ENCODE measurements around the gene PKMYT1. TPM values are rescaled to one million over a fixed set of nuclear protein-coding genes. Genes with fewer than 3 reads are reported as not detected.

The PKMYT1 gene
- total and polyA plus RNA-seq, 2 experiments from 2014 or later, result 90.9 to 100 TPM

- peaks cover 6% of the 10 kb centered on the region for H3K27me3 Mint-ChIP-seq (ENCODE audit: insufficient read depth, low read depth, poor library complexity)
- peaks cover 4% of the 10 kb centered on the region; the same call in 1 of the 3 replicates for H3K4me1 Mint-ChIP-seq
- H3K4me3 ChIP-seq, result no peak overlapping the region
- TF ChIP-seq STAT1 (IDR thresholded peaks at IDR 0.05; ENCODE audit: unreplicated experiment), result no peak
- TF ChIP-seq REST (IDR thresholded peaks at IDR 0.05; ENCODE audit: unreplicated experiment), result no peak
- H3K27ac ChIP-seq (ENCODE audit: low read depth), result no peak overlapping the region
- H3K9me2 ChIP-seq (ENCODE audit: insufficient read depth), result no peaks in the 10 kb centered on the region
- H3K79me2 ChIP-seq (replicated peaks; ENCODE audit: insufficient read depth), result no peaks in the 10 kb centered on the region
- no peaks in the 10 kb centered on the region for H3K27me3 ChIP-seq (ENCODE audit: insufficient read depth)
- H3F3A ChIP-seq (replicated peaks; ENCODE audit: low read depth), result no peaks in the 10 kb centered on the region
- peaks cover 23% of the 10 kb centered on the region for H3K36me3 Mint-ChIP-seq (ENCODE audit: low read depth)
- H3K36me3 ChIP-seq (ENCODE audit: insufficient read depth), result no peaks in the 10 kb centered on the region
- no peaks in the 10 kb centered on the region; the same call in 1 of the 2 replicates for H4K20me1 ChIP-seq (replicated peaks; ENCODE audit: insufficient read depth)
- no peaks in the 10 kb centered on the region for H3K9me3 Mint-ChIP-seq
- H3K27ac Mint-ChIP-seq, result no peak overlapping the region; the same call in 1 of the 2 replicates
- ATAC-seq (peak; percentile 25), DNase-seq (ENCODE audit: low spot score) (no peak)
- no peaks in the 10 kb centered on the region for H3K4me1 ChIP-seq (ENCODE audit: insufficient read depth)
- H2AFZ ChIP-seq, result no peak overlapping the region
- no peak overlapping the region for H3K4me3 Mint-ChIP-seq
- no peak overlapping the region for H3K4me2 ChIP-seq
These were observed 43.7 kb downstream of the PKMYT1 start for GRCh38 chr16:2936436-2937011.

GRCh38 chr16:2934450-2934849 lies 45.8 kb downstream of the PKMYT1 start:
- peaks cover 6% of the 10 kb centered on the region for H3K27me3 Mint-ChIP-seq (ENCODE audit: insufficient read depth, low read depth, poor library complexity)
- ATAC-seq (no peak), DNase-seq (ENCODE audit: low spot score) (no peak)
- Histone ChIP-seq H3K27me3 (ENCODE audit: insufficient read depth) (no peaks in the 10 kb centered on the region), H3K4me2 (no peak overlapping the region), H3K9me2 (ENCODE audit: insufficient read depth) (no peaks in the 10 kb centered on the region), H3K4me1 (ENCODE audit: insufficient read depth) (no peaks in the 10 kb centered on the region), H4K20me1 (replicated peaks; ENCODE audit: insufficient read depth) (no peaks in the 10 kb centered on the region; the same call in 1 of the 2 replicates), H3K36me3 (ENCODE audit: insufficient read depth) (no peaks in the 10 kb centered on the region), H3K4me3 (no peak overlapping the region), H3K27ac (ENCODE audit: low read depth) (no peak overlapping the region), H3K79me2 (replicated peaks; ENCODE audit: insufficient read depth) (no peaks in the 10 kb centered on the region), H2AFZ (no peak overlapping the region), H3F3A (replicated peaks; ENCODE audit: low read depth) (no peaks in the 10 kb centered on the region)
- peaks cover 4% of the 10 kb centered on the region; the same call in 1 of the 3 replicates for H3K4me1 Mint-ChIP-seq
- H3K36me3 Mint-ChIP-seq (ENCODE audit: low read depth), result peaks cover 15% of the 10 kb centered on the region; the same call in 2 of the 3 replicates
- peak overlapping the region; percentile 14 for H3K27ac Mint-ChIP-seq
- TF ChIP-seq EZH2 (IDR thresholded peaks at IDR 0.05; ENCODE audit: low read depth, unreplicated experiment) (no peak), JUNB (IDR thresholded peaks at IDR 0.05; ENCODE audit: unreplicated experiment) (no peak), ZNF114 (CRISPR knock-in tag; IDR thresholded peaks at IDR 0.05) (no peak), ZNF462 (CRISPR knock-in tag; IDR thresholded peaks at IDR 0.05) (no peak), ETS1 (IDR thresholded peaks at IDR 0.05) (no peak), STAT1 (IDR thresholded peaks at IDR 0.05; ENCODE audit: unreplicated experiment) (no peak)
- H3K9me3 Mint-ChIP-seq, result no peaks in the 10 kb centered on the region
- no peak overlapping the region; the same call in 2 of the 3 replicates for H3K4me3 Mint-ChIP-seq

All from GM23338 (cell line).